Measurements from ENCODE around the gene IL17REL. TPM values are rescaled to one million over a fixed set of nuclear protein-coding genes. Genes with fewer than 3 reads are reported as not detected.
A peak's percentile ranks its signal among the peaks of the same experiment; 100 is the strongest.

Gene IL17REL
- total RNA-seq, 1 donor from 2014 or later = not detected

DNA sequence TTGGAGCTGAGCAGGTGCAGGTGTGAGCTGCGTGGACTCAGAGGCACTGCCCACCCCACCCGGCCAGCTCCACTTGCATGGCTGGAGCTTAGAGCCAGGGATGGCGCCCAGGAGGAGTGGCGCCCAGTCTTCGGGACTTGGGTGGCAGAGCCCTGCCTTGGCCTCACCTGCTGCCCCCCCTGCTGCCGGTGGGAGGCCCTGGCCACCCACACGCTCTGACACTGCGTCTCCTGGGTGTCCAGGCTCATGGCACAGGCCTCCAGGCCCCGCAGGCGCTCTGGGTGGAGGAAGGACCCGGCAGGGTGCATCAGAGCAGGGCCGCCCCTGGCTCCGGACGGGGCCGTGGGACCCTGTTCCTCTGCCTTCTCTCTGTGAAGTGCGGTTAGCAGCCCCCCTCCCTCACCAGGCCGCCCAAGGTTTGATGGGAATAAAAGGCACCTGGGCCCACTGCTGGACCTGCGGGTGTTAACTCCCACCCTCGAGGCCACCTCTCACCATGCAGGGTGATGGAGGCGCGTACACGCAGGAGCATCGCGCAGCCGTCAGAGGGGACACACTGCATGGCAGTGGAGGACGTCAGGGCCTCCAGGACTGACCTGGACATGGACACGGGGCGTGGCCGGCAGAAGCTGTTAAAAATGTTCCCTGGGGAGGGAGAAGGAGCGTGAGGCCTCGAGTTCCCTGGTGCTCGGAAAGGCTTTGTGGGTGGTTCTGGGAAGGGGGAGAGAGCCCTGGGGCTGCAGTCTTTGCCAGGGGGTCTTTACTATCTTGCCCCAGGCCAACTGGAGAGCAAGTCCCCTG lies 11.8 kb downstream of the IL17REL start:
- FAIRE-seq (no peak), DNase-seq (ENCODE audit: low read depth) (no peak)
- Mint-ChIP-seq H3K27me3 (ENCODE audit: low read depth, unreplicated experiment) (peaks cover 38% of the 10 kb centered on the region), H3K4me1 (ENCODE audit: low read depth, unreplicated experiment) (peaks cover 4% of the 10 kb centered on the region), H3K4me3 (ENCODE audit: unreplicated experiment) (no peak overlapping the region), H3K36me3 (ENCODE audit: low read depth, unreplicated experiment) (peaks cover 2% of the 10 kb centered on the region), H3K9me3 (ENCODE audit: unreplicated experiment) (peaks cover 2% of the 10 kb centered on the region), H3K27ac (ENCODE audit: unreplicated experiment) (no peak overlapping the region)
- Histone ChIP-seq H3K27ac (ENCODE audit: low read depth, low read length) (no peak overlapping the region), H3K4me2 (ENCODE audit: low read length) (no peak overlapping the region), H3K9me3 (ENCODE audit: insufficient read depth, low read depth, low read length) (no peaks in the 10 kb centered on the region), H3K9ac (ENCODE audit: low read length) (no peak overlapping the region), H3K79me2 (ENCODE audit: insufficient read depth, low read length) (no peaks in the 10 kb centered on the region), H4K20me1 (ENCODE audit: insufficient read depth, low read length) (no peaks in the 10 kb centered on the region), H3K36me3 (ENCODE audit: insufficient read depth, low read length) (no peaks in the 10 kb centered on the region), H3K27me3 (ENCODE audit: insufficient read depth, low read length) (peaks cover 12% of the 10 kb centered on the region), H3K4me3 (ENCODE audit: insufficient read depth, low read depth, low read length) (no peak overlapping the region), H3K4me1 (ENCODE audit: insufficient read depth, low read length) (no peaks in the 10 kb centered on the region), H2AFZ (ENCODE audit: low read depth, low read length) (no peak overlapping the region)
- TF ChIP-seq EZH2 (IDR thresholded peaks at IDR 0.05; ENCODE audit: insufficient read depth, low read length) = no peak
- TF ChIP-seq, protein P1, sequence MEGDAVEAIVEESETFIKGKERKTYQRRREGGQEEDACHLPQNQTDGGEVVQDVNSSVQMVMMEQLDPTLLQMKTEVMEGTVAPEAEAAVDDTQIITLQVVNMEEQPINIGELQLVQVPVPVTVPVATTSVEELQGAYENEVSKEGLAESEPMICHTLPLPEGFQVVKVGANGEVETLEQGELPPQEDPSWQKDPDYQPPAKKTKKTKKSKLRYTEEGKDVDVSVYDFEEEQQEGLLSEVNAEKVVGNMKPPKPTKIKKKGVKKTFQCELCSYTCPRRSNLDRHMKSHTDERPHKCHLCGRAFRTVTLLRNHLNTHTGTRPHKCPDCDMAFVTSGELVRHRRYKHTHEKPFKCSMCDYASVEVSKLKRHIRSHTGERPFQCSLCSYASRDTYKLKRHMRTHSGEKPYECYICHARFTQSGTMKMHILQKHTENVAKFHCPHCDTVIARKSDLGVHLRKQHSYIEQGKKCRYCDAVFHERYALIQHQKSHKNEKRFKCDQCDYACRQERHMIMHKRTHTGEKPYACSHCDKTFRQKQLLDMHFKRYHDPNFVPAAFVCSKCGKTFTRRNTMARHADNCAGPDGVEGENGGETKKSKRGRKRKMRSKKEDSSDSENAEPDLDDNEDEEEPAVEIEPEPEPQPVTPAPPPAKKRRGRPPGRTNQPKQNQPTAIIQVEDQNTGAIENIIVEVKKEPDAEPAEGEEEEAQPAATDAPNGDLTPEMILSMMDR (IDR thresholded peaks at IDR 0.05; ENCODE audit: insufficient read depth, low read depth, low read length) = no peak

DNA sequence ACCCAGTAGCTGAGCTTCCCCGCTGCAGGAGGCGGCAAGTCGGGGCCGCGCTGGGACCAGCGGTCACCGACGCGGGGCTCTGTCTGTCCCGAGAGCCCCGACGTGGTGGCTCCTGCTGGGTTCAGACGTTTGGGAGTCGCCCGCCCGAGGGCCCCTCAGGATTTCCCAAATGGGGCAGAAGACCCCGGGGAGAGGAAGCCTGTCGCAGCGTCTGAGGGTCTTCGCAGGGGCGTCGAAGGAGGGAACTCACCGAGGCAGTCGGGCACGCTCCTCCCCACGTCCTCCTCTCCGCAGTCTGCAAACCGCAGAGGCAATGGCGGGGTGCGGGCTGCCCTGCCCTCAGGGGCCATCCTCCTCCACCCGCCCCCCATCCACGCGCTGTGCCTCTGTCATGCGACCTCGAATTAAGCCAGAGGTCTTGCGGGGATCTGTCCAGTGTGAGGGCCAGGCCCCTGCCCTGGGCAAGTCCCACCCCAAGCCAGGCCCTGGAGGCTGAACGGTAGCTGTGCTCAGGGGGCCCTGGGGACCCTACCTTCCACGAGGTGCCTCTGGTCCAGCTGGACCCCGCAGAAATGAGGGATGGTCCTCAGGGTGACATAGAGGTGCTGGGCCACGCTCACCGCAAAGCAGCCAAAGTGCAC lies 12.5 kb downstream of the IL17REL start:
- H3K4me2 ChIP-seq (ENCODE audit: low read length) = peak overlapping the region; percentile 39
- H3K27ac Mint-ChIP-seq (ENCODE audit: unreplicated experiment) = no peak overlapping the region
- H3K4me1 ChIP-seq (ENCODE audit: insufficient read depth, low read length) = no peaks in the 10 kb centered on the region
- FAIRE-seq (no peak), DNase-seq (ENCODE audit: low read depth) (no peak)
- no peaks in the 10 kb centered on the region for H3K79me2 ChIP-seq (ENCODE audit: insufficient read depth, low read length)
- H3K9me3 Mint-ChIP-seq (ENCODE audit: unreplicated experiment) = peaks cover 2% of the 10 kb centered on the region
- no peak overlapping the region for H3K9ac ChIP-seq (ENCODE audit: low read length)
- peaks cover 4% of the 10 kb centered on the region for H3K4me1 Mint-ChIP-seq (ENCODE audit: low read depth, unreplicated experiment)
- no peak overlapping the region for H3K4me3 Mint-ChIP-seq (ENCODE audit: unreplicated experiment)
- peaks cover 11% of the 10 kb centered on the region for H3K27me3 ChIP-seq (ENCODE audit: insufficient read depth, low read length)
- H3K27me3 Mint-ChIP-seq (ENCODE audit: low read depth, unreplicated experiment) = peaks cover 35% of the 10 kb centered on the region
- no peak overlapping the region for H3K4me3 ChIP-seq (ENCODE audit: insufficient read depth, low read depth, low read length)
- peak overlapping the region; percentile 56 for H2AFZ ChIP-seq (ENCODE audit: low read depth, low read length)
- peaks cover 2% of the 10 kb centered on the region for H3K36me3 Mint-ChIP-seq (ENCODE audit: low read depth, unreplicated experiment)
- H3K9me3 ChIP-seq (ENCODE audit: insufficient read depth, low read depth, low read length) = no peaks in the 10 kb centered on the region
- TF ChIP-seq EZH2 (IDR thresholded peaks at IDR 0.05; ENCODE audit: insufficient read depth, low read length) = no peak
- TF ChIP-seq, protein P1 (IDR thresholded peaks at IDR 0.05; ENCODE audit: insufficient read depth, low read depth, low read length) = no peak
- H3K36me3 ChIP-seq (ENCODE audit: insufficient read depth, low read length) = no peaks in the 10 kb centered on the region
- no peak overlapping the region for H3K27ac ChIP-seq (ENCODE audit: low read depth, low read length)
- no peaks in the 10 kb centered on the region for H4K20me1 ChIP-seq (ENCODE audit: insufficient read depth, low read length)
